Activated CD8-positive, alpha-beta memory T cell treated with anti-CD3 and anti-CD28 coated beads for 4 hours (primary cell): ENCODE measurements around the gene LSAMP.

ENCODE experiments used
- DNase-seq, 2 donors: peaks; one replicate each; pipeline ENCODE4 v3.0.0-alpha.2; 2020; ENCODE audit warnings: low read depth in 2 of 2

The LSAMP gene

GRCh38 chr3:116291141-116291540, 154.1 kb downstream of the LSAMP start:
- DNase-seq, result no peak

- DNase-seq, result no peak
These were observed 156.8 kb downstream of the LSAMP start for GRCh38 chr3:116288485-116288884.

GRCh38 chr3:116285781-116286421, 159.4 kb downstream of the LSAMP start:
- DNase-seq, result no peak

- no peak for DNase-seq
These were observed 163.8 kb downstream of the LSAMP start for GRCh38 chr3:116281313-116282143.

- DNase-seq, result no peak
These were observed 165.1 kb downstream of the LSAMP start for GRCh38 chr3:116280130-116280740.

GRCh38 chr3:116276675-116277074, 168.6 kb downstream of the LSAMP start:
- DNase-seq, result no peak

GRCh38 chr3:116270056-116270455, 175.2 kb downstream of the LSAMP start:
- DNase-seq, result no peak

- DNase-seq, result no peak
These were observed 178.2 kb downstream of the LSAMP start for GRCh38 chr3:116267116-116267515.

GRCh38 chr3:116265976-116266584, 179.2 kb downstream of the LSAMP start:
- DNase-seq, result no peak

- no peak for DNase-seq
These were observed 180.0 kb downstream of the LSAMP start for GRCh38 chr3:116265320-116265695.

- no peak for DNase-seq
These were observed 180.6 kb downstream of the LSAMP start for GRCh38 chr3:116264546-116265319.

GRCh38 chr3:116263842-116264545, 181.3 kb downstream of the LSAMP start:
- DNase-seq, result no peak

- DNase-seq, result no peak
These were observed 184.8 kb downstream of the LSAMP start for GRCh38 chr3:116260491-116260890.

- DNase-seq, result no peak
These were observed 185.3 kb downstream of the LSAMP start for GRCh38 chr3:116259984-116260383.

GRCh38 chr3:116256843-116257485, 188.3 kb downstream of the LSAMP start:
- DNase-seq, result no peak

GRCh38 chr3:116254541-116254940, 190.7 kb downstream of the LSAMP start:
- no peak for DNase-seq

GRCh38 chr3:116253511-116253910, 191.8 kb downstream of the LSAMP start:
- no peak for DNase-seq

GRCh38 chr3:116247605-116248004, 197.7 kb downstream of the LSAMP start:
- DNase-seq, result no peak

- no peak for DNase-seq
These were observed 198.8 kb downstream of the LSAMP start for GRCh38 chr3:116246406-116246980.

- no peak for DNase-seq
These were observed 202.5 kb downstream of the LSAMP start for GRCh38 chr3:116242825-116243224.
